Neuronal stem cell (in vitro differentiated cells): ENCODE results near the gene MIB2.

ENCODE experiments used
- DNase-seq: peaks from one replicate; pipeline ENCODE4 v3.0.0-alpha.2; 2013; ENCODE audit warnings: low spot score
- H2AFZ ChIP-seq: one replicate; pipeline ENCODE4 v1.6.1; 2013; ENCODE audit warnings: mild to moderate bottlenecking, low read length, inconsistent platforms
- H2AK5ac ChIP-seq: 2 replicates; pipeline ENCODE4 v1.6.1; 2013; ENCODE audit warnings: low read depth, mild to moderate bottlenecking, inconsistent platforms, low read length, moderate library complexity, mixed read lengths
- H2BK120ac ChIP-seq: 2 replicates; pipeline ENCODE4 v1.6.1; 2013; ENCODE audit warnings: low read depth, mild to moderate bottlenecking, inconsistent platforms, low read length, moderate library complexity, mixed read lengths
- H2BK12ac ChIP-seq: one replicate; pipeline ENCODE4 v1.6.1; 2013; ENCODE audit warnings: low read length, inconsistent platforms
- H2BK15ac ChIP-seq: 2 replicates; pipeline ENCODE4 v1.6.1; 2013; ENCODE audit warnings: mild to moderate bottlenecking, low read length, inconsistent platforms, mixed read lengths
- H2BK5ac ChIP-seq: one replicate; pipeline ENCODE4 v1.6.1; 2013; ENCODE audit warnings: inconsistent platforms, mild to moderate bottlenecking, low read length, moderate library complexity
- H3K14ac ChIP-seq: one replicate; pipeline ENCODE4 v1.6.1; 2013; ENCODE audit warnings: low read length, inconsistent platforms
- H3K18ac ChIP-seq: 2 replicates; pipeline ENCODE4 v1.6.1; 2013; ENCODE audit warnings: low read length, inconsistent platforms
- H3K23ac ChIP-seq: 2 replicates; pipeline ENCODE4 v1.6.1; 2013; ENCODE audit warnings: low read depth, mild to moderate bottlenecking, mixed read lengths, low read length, inconsistent platforms; ENCODE audit not compliant: poor library complexity
- H3K27ac ChIP-seq: replicated peaks from 3 replicates; pipeline ENCODE4 v1.5.1; 2013; ENCODE audit warnings: low read length, inconsistent platforms
- H3K27me3 ChIP-seq, 3 experiments: 2 replicates each; pipeline ENCODE4 v1.6.1; 2013; ENCODE audit warnings: low read length in 3 of 3, mild to moderate bottlenecking in 2 of 3, inconsistent platforms in 1 of 3, low read depth in 1 of 3, mixed read lengths in 1 of 3, moderate library complexity in 1 of 3; ENCODE audit not compliant: control insufficient read depth in 3 of 3, insufficient read depth in 3 of 3
- H3K36me3 ChIP-seq, 2 donors: replicated peaks in 1 of 2; 2 replicates each; pipeline ENCODE4 v1.6.1; 2013; ENCODE audit warnings: low read length in 2 of 2; ENCODE audit not compliant: control insufficient read depth in 2 of 2, insufficient read depth in 2 of 2
- H3K4ac ChIP-seq: 2 replicates; pipeline ENCODE4 v1.6.1; 2013; ENCODE audit warnings: inconsistent platforms, mild to moderate bottlenecking, low read length, moderate library complexity
- H3K4me1 ChIP-seq, 2 donors: 1 replicate in 1 of 2; 2 replicates in 1 of 2; pipeline ENCODE4 v1.6.1; 2013; ENCODE audit warnings: low read length in 2 of 2, low read depth in 1 of 2; ENCODE audit not compliant: control insufficient read depth in 2 of 2, insufficient read depth in 1 of 2
- H3K4me2 ChIP-seq: one replicate; pipeline ENCODE4 v1.6.1; 2013; ENCODE audit warnings: mild to moderate bottlenecking, low read length, inconsistent platforms; ENCODE audit not compliant: insufficient read depth, poor library complexity, severe bottlenecking
- H3K4me3 ChIP-seq, 2 donors: 2 replicates each; pipeline ENCODE4 v1.5.1; 2013; ENCODE audit warnings: low read length in 2 of 2, mild to moderate bottlenecking in 2 of 2, inconsistent platforms in 1 of 2, moderate library complexity in 1 of 2
- H3K79me1 ChIP-seq: one replicate; pipeline ENCODE4 v1.6.1; 2013; ENCODE audit warnings: low read depth, mild to moderate bottlenecking, inconsistent platforms, low read length, moderate library complexity
- H3K9ac ChIP-seq: one replicate; pipeline ENCODE4 v1.6.1; 2013; ENCODE audit warnings: mild to moderate bottlenecking, low read depth, low read length, inconsistent platforms; ENCODE audit not compliant: poor library complexity
- H3K9me3 ChIP-seq, 2 donors: replicated peaks in 1 of 2; 2 replicates each; pipeline versions ENCODE3 to v1.6.1; 2013; ENCODE audit warnings: low read length in 2 of 2, mild to moderate bottlenecking in 2 of 2, inconsistent platforms in 1 of 2, low read depth in 1 of 2, mixed read lengths in 1 of 2, moderate library complexity in 1 of 2; ENCODE audit not compliant: control insufficient read depth in 2 of 2, insufficient read depth in 1 of 2
- H4K8ac ChIP-seq: one replicate; pipeline ENCODE4 v1.6.1; 2013; ENCODE audit warnings: low read depth, mild to moderate bottlenecking, inconsistent platforms, low read length, moderate library complexity
- H4K91ac ChIP-seq: one replicate; pipeline ENCODE4 v1.6.1; 2013; ENCODE audit warnings: low read length, low read depth, mild to moderate bottlenecking, inconsistent platforms; ENCODE audit not compliant: poor library complexity
- WGBS, 2 donors: extraction: QIAGEN DNeasy Blood & Tissue Kit; methylation state at CpG; one replicate each; pipeline ENCODE4 v1.1.7; 2013; ENCODE audit warnings: missing lambda C conversion rate in 2 of 2, mixed read lengths in 1 of 2; ENCODE audit not compliant: insufficient read length in 2 of 2, insufficient replicate concordance in 1 of 2; ENCODE audit errors: extremely low coverage in 2 of 2; 5-methylcytosine and 5-hydroxymethylcytosine counted together

MIB2 gene

DNA sequence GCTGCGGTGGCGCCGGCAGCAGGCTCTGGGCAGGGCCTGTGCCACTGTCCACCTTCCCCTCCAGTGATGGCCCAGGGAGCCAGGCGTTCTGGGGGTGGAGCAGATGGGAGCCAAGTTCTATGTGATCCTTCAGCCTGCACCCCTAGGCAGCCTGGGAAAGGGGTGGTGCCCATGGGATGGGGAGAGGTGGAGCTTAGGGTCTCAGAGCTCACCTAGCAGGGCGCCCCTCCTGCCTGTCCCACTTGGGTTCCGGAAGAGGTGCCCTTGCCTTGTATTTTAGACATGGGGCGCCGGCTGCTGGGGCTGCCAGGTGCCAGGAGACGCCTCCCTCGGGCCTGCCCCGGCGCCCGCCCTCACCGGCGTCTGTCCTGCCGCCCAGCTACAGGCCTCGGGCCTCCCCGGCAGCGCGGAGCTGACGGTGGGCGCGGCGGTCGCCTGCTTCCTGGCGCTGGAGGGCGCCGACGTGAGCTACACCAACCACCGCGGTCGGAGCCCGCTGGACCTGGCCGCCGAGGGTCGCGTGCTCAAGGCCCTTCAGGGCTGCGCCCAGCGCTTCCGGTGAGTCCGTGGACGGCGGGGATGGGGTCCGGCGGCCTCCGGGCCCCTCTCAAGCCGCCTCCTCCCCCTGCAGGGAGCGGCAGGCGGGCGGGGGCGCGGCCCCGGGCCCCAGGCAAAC is 13.6 kb downstream of the MIB2 start:
- Histone ChIP-seq H4K8ac (peak overlapping the region; percentile 17), H3K4me2 (peak overlapping the region; percentile 14), H3K23ac (peak overlapping the region; percentile 85), H3K27me3 (peaks cover 0 to 39% (median 18%) of the 10 kb centered on the region in 3 experiments), H2BK12ac (no peak overlapping the region), H2AFZ (no peak overlapping the region), H3K18ac (peak overlapping the region; percentile 83), H3K9ac (no peak overlapping the region), H3K14ac (peak overlapping the region; percentile 89), H3K27ac (no peak overlapping the region), H3K4ac (peak overlapping the region; percentile 23), H3K79me1 (peaks cover 3% of the 10 kb centered on the region), H3K4me3 (no peak overlapping the region), H3K36me3 (peaks cover 0 to 4% of the 10 kb centered on the region in 2 donors), H3K9me3 (no peaks in the 10 kb centered on the region), H2BK15ac (no peak overlapping the region), H2AK5ac (peak overlapping the region; percentile 84), H3K4me1 (no peaks in the 10 kb centered on the region), H2BK5ac (no peak overlapping the region), H4K91ac (no peak overlapping the region), H2BK120ac (no peak overlapping the region)
- no CpG with 5 or more reads among the region's 53 CpGs for WGBS, 2 donors
- DNase-seq = no peak

DNA sequence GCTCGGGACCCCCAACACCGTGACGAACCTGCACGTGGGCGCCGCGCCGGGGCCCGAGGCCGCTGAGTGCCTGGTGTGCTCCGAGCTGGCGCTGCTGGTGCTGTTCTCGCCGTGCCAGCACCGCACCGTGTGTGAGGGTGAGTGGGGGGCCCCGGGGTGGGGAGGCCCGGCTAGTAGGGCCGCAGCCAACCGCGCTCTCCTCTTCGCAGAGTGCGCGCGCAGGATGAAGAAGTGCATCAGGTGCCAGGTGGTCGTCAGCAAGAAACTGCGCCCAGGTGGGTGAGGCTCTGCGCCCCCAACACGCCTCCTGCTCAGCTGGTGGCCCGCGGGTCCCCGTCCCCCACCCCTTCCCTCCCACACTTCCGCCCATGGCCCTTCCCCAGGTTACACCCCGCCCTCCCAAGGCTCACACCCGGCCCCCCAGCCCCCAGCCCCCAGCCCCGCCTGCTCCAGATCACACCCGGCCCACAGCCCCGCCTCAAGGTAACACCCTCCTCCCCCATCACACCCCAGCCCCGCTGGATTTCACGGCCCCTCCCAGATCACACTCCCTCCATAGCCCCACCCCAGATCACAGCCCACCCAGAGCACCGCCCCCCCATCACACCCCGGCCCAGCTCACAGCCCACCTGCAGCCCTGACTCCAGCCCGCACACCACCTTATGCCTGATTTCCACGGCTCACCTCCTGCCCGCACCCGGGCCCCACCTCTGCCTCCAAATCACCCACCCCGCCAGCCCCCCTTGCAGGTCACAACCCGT is 14.3 kb downstream of the MIB2 start:
- Histone ChIP-seq H2BK120ac (no peak overlapping the region), H4K8ac (peak overlapping the region; percentile 17), H2BK15ac (peak overlapping the region; percentile 75), H3K23ac (peak overlapping the region; percentile 85), H2BK12ac (no peak overlapping the region), H3K4me2 (peak overlapping the region; percentile 14), H3K27me3 (peaks cover 0 to 39% (median 18%) of the 10 kb centered on the region in 3 experiments), H2AFZ (no peak overlapping the region), H3K4ac (no peak overlapping the region), H3K14ac (no peak overlapping the region), H3K18ac (peak overlapping the region; percentile 83), H4K91ac (no peak overlapping the region), H2AK5ac (peak overlapping the region; percentile 70), H3K4me1 (no peaks in the 10 kb centered on the region), H3K4me3 (no peak overlapping the region), H3K27ac (no peak overlapping the region), H3K9ac (peak overlapping the region; percentile 44), H3K9me3 (no peaks in the 10 kb centered on the region), H3K79me1 (peaks cover 3% of the 10 kb centered on the region), H2BK5ac (no peak overlapping the region), H3K36me3 (peaks cover 0 to 4% of the 10 kb centered on the region in 2 donors)
- no CpG with 5 or more reads among the region's 48 CpGs for WGBS, 2 donors
- no peak for DNase-seq

DNA sequence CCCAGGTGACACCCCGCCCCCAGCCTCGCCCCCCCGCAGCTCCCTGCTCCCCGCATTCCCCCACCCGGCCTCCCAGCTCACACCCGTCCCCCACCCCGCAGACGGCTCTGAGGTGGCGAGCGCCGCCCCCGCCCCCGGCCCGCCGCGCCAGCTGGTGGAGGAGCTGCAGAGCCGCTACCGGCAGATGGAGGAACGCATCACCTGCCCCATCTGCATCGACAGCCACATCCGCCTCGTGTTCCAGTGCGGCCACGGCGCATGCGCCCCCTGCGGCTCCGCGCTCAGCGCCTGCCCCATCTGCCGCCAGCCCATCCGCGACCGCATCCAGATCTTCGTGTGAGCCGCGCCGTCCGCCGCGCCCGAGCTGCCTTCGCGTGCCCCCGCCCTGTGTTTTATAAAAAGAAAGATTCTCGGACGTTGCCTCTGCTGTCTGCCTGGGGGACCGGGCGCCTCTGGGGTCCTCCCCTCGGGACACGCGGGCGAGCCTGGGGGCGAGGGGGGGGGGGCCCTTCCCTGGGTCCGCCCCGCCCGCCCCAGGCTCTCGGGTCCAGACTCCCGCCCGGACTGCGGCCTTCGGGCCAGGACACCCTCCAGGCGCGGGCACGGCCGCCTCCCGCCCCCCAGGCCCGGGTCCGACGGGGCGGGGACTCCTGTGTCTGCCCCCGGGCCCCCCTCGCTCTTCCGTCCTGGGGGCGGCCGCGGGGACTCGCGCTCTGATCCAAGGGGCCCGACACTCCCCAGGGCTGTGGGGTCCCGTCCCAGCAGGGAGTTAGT is 15.1 kb downstream of the MIB2 start:
- H3K14ac ChIP-seq = no peak overlapping the region
- H2BK15ac ChIP-seq = peak overlapping the region; percentile 81
- no peaks in the 10 kb centered on the region for H3K4me1 ChIP-seq
- no peak overlapping the region for H3K4ac ChIP-seq
- H3K36me3 ChIP-seq = peaks cover 0 to 4% of the 10 kb centered on the region in 2 donors
- H3K18ac ChIP-seq = peak overlapping the region; percentile 80
- no CpG with 5 or more reads among the region's 81 CpGs for WGBS, 2 donors
- H4K8ac ChIP-seq = no peak overlapping the region
- H3K9me3 ChIP-seq = no peaks in the 10 kb centered on the region
- peak overlapping the region; percentile 75 for H2BK5ac ChIP-seq
- H4K91ac ChIP-seq = no peak overlapping the region
- H3K27me3 ChIP-seq = peaks cover 0 to 39% (median 18%) of the 10 kb centered on the region in 3 experiments
- H3K9ac ChIP-seq = no peak overlapping the region
- H2BK12ac ChIP-seq = no peak overlapping the region
- H2AFZ ChIP-seq = no peak overlapping the region
- DNase-seq = no peak
- H2AK5ac ChIP-seq = peak overlapping the region; percentile 84
- H3K79me1 ChIP-seq = peaks cover 3% of the 10 kb centered on the region
- peak overlapping the region; percentile 49 for H3K4me2 ChIP-seq
- peak overlapping the region; percentile 80 for H3K23ac ChIP-seq
- H3K4me3 ChIP-seq = no peak overlapping the region
- no peak overlapping the region for H3K27ac ChIP-seq
- no peak overlapping the region for H2BK120ac ChIP-seq
